Activated naive CD4-positive, alpha-beta T cell treated with anti-CD3 and anti-CD28 coated beads, Interleukin-2, amount 10 ng/mL, durations not matched to agents 5 hours and 36 hours (primary cell): ENCODE results near the gene PLPPR2. TPM values are rescaled to one million over a fixed set of nuclear protein-coding genes. Genes with fewer than 3 reads are reported as not detected.

Experiments
- total RNA-seq, 2 experiments: library from RNA; stranded (reverse); gene quantifications; one replicate each; pipeline ENCODE4 v1.2.3, GENCODE V29; 2021

PLPPR2 gene, protein sequence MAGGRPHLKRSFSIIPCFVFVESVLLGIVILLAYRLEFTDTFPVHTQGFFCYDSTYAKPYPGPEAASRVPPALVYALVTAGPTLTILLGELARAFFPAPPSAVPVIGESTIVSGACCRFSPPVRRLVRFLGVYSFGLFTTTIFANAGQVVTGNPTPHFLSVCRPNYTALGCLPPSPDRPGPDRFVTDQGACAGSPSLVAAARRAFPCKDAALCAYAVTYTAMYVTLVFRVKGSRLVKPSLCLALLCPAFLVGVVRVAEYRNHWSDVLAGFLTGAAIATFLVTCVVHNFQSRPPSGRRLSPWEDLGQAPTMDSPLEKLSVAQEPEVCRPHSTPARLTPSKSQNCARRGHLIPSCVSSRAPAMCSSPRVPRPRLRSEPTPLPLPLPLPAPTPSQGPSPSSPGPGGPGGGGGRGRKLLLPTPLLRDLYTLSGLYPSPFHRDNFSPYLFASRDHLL
- total RNA-seq, result 1 to 10 TPM; 1.6 to 2.6 TPM

DNA sequence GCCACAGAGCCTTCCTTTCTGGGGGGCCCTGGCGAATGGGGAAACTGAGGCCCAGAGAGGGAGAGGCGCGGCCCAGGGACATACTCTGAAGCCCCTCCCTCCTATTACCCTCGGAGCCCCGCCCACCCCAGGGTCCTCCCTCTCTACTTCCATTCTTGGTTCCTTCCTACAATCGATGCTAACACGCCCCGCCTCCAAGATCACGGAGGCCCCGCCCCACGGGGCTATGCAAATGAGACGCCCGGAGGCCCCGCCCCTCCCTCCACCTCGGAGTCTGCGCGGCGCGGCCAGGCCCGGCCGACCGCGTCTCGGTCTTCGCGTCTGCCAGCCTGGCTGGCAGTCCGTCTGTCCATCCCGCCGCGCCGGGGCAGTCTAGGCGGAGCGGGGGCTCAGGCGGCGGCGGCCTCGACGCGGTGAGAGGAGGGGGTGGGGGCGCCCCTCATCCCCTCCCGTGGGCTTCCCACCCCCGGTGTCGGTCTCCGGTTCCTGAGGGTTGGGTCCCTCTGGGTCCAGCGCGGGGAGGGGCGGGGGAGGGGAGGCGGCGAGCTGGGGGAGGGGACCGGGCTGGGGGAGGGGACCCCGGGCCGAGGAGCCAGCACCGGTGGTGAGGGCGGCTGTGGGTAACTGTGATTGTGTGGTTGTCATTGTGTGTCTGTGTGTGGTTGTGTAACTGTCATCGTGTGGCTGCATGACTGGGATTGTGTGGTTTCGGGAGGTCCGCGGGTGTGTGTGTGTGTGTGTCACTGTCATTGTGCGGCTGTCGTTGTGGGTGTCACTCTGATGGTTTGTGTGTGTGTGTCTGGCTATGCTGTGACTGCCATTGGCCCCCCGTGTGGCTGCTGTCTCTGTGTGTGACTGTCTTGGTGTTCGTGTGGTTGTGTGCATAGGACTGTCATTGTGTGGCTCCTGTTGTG lies at the start of gene PLPPR2:
Gene PLPPR2, plus strand, starts transcription at position 273 of the 914 bp plus-strand sequence. CDS start 2,242 bp downstream, outside the sequence.

DNA sequence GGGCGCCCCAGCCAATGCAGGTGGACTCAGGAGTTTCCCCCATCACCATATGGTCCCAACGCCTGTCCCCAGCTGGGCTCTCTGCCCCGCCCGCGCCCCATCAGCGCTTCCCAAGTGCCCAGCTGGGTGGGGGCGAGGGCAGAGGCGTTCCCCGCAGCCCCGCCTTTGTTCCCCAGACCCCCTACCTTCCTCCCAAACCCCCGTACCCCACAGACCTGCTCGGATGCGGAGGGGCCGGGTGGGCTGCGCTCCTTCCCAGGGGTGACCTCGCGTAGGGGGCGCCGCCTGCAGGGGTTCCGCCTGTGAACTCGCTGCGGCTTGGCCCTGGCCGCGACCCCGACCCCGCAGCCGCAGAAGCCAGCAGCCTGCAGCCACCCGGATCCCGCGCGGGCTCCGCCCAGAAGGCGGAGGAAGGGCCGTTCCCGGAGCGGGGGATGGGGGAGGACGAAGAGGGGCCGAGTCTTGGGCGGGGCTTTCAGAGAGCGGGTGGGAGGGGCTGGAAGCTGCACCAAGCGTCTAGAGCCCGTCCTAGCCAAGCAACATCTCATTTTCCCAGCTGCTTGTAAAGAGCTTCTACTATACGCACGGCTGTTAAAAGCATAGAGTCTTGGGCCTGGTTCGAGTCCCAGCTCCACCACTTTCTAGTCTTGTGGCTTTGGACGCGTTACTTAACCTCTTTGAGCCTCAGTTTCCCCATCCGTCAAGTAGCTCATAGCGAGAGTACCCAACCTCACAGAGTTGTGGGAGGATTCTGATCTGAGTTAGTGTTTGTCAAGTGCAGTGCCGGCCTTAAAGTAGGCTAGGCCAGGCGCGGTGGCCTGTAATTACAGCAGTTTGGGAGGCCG lies 15.8 kb upstream of the PLPPR2 start, which contains the start of gene RAB3D:
Gene RAB3D, minus strand, starts transcription at position 404 of the 845 bp plus-strand sequence. CDS start 2,258 bp downstream, outside the sequence.

DNA sequence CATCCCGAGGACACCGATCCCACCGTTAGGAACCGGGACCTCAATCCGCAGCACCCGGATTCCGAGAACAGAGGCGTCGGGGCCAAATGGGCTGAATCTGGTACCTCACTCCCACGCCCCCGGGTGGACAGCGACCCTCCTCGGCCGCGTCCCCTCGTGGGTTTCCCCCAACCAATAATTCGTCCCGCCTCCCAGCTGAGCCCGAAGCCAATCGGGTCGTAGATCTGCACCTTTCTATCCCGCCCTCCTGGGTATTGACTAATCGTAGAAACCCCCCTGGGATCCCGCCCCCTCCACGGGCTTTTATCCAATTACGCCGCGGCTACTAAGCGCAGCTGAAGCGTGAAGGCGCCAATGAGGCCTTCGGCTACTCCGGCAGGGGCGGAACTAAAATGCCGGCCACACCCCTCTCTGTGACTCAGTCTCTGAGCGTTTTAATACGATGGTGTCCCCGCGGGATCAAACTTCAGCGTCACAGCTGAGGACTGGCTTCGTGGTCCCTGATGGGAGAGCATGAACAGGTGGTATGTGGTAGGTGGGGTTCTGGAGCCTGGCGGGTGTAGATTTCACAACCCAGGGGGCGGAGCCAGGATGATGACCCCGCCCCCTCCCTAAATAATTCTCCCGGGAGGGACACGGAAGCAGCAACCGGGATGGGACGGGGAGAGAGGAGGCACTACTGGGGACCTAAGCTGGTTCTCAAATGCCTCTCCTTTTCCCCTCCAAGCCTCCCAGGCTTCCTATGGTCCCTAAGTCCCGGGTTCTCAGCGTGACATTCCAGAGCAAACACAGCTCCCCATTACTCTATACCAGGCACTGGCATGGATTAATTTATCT lies 8.9 kb upstream of the PLPPR2 start, which contains the start of the genes CCDC159 and TMEM205:
Gene CCDC159, plus strand, starts transcription at position 416 of the 837 bp plus-strand sequence. Its CDS starts 88 bp downstream, at position 504.
Gene TMEM205, minus strand, starts transcription at position 165 of the 837 bp plus-strand sequence. CDS start 649 bp downstream, outside the sequence.

DNA sequence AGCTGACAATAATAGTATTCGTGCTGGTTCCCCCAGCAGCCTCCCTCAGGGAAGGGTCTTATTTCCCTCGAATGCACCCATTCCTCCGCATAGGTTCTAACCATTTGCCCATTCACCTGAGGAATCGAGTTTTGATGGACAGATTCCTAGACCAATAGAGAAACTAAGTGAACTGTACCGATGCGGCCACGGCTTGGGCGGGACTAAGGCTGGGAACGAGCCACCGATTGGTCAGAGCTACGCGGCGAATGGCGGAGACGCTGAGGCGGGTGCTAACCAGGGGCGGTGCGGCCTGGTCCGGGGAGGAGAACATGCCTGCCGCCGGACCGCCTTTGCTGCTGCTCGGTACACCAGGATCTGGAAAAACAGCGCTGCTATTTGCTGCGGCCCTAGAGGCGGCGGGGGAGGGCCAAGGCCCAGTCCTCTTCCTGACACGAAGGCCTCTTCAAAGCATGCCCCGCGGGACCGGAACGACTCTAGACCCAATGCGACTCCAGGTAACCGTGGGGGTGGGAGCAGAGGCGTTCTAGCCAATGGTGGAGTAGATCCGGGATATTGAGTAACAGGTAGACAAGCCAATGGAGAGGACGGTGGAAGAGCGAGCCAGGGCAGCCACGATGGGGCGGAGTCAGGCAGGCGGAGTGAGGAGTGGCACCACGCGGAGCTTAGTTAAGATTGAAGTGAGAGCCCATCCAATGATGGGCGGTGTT lies 19.4 kb downstream of the PLPPR2 start, which contains the start of gene SWSAP1:
Gene SWSAP1, plus strand, starts transcription at position 234 of the 710 bp plus-strand sequence. Its CDS starts 15 bp downstream, at position 249.

Other genes starting within 250 kb of the PLPPR2 start
- gene SPC24, start 199.7 kb upstream of the PLPPR2 start, total RNA-seq, result 10 to 100 TPM; 64.7 to 68.0 TPM
- 1 to 10 TPM; 7.4 to 8.5 TPM for gene KANK2, start 157.9 kb upstream of the PLPPR2 start, total RNA-seq
- gene ANGPTL8, start 115.8 kb upstream of the PLPPR2 start, total RNA-seq, result not detected
- gene DOCK6, start 92.9 kb upstream of the PLPPR2 start, total RNA-seq, result under 1 TPM; 0.28 to 0.39 TPM
- not detected for gene TSPAN16, start 59.3 kb upstream of the PLPPR2 start, total RNA-seq
- 1 to 10 TPM; 6.4 to 7.0 TPM for gene RAB3D, start 15.8 kb upstream of the PLPPR2 start, total RNA-seq
- 10 to 100 TPM; 25.2 to 25.4 TPM for gene TMEM205, start 9.2 kb upstream of the PLPPR2 start, total RNA-seq
- gene CCDC159, start 8.9 kb upstream of the PLPPR2 start, total RNA-seq, result 10 to 100 TPM; 21.4 to 22.4 TPM
- gene SWSAP1, start 19.2 kb downstream of the PLPPR2 start, total RNA-seq, result 1 to 10 TPM; 3.7 to 4.3 TPM
- gene EPOR, start 28.9 kb downstream of the PLPPR2 start, total RNA-seq, result 1 to 10 TPM; 5.8 to 6.1 TPM
- gene RGL3, start 63.9 kb downstream of the PLPPR2 start, total RNA-seq, result not detected
- not detected for gene ODAD3, start 79.7 kb downstream of the PLPPR2 start, total RNA-seq
- gene PRKCSH, start 80.2 kb downstream of the PLPPR2 start, total RNA-seq, result 100 to 1,000 TPM; 324 to 337 TPM
- gene ELAVL3, start 125.6 kb downstream of the PLPPR2 start, total RNA-seq, result under 1 TPM in 1 of 2 experiments, not detected in 1; 0.58 TPM
- 10 to 100 TPM; 20.6 to 20.8 TPM for gene ZNF653, start 150.4 kb downstream of the PLPPR2 start, total RNA-seq
- 10 to 100 TPM; 23.5 TPM for gene ECSIT, start 173.7 kb downstream of the PLPPR2 start, total RNA-seq
- gene CNN1, start 183.4 kb downstream of the PLPPR2 start, total RNA-seq, result not detected
- gene ELOF1, start 203.8 kb downstream of the PLPPR2 start, total RNA-seq, result 10 to 100 TPM; 43.0 to 45.9 TPM
- 10 to 100 TPM; 24.9 to 27.7 TPM for gene ACP5, start 222.2 kb downstream of the PLPPR2 start, total RNA-seq
- 1 to 10 TPM; 5.6 to 5.7 TPM for gene ZNF627, start 242.1 kb downstream of the PLPPR2 start, total RNA-seq